ENCODE data around the gene MRGPRX1.

GRCh38 chr11:18969720-18970119 lies 30.5 kb upstream of the MRGPRX1 start:
- TF ChIP-seq EP300 (IDR thresholded peaks at IDR 0.05) (no peak), CTCF (IDR thresholded peaks at IDR 0.05) (no peak)

Measured in upper lobe of left lung (tissue), 4 donors.